Stimulated activated CD8-positive, alpha-beta memory T cell treated with anti-CD3 and anti-CD28 coated beads, Interleukin-15, amount 100 ng/mL, for 4 hours (primary cell): Measurements from ENCODE around the gene DGCR2.
"Not testable (repeated sequence)": the region's sequence is repeated elsewhere in the genome, so short reads cannot be mapped to it uniquely, and the experiment has no call there.

Experiments
- DNase-seq, 2 donors: peaks; one replicate each; pipeline ENCODE4 v3.0.0-alpha.2; 2020; ENCODE audit warnings: low read depth in 2 of 2

DGCR2 gene

DNA sequence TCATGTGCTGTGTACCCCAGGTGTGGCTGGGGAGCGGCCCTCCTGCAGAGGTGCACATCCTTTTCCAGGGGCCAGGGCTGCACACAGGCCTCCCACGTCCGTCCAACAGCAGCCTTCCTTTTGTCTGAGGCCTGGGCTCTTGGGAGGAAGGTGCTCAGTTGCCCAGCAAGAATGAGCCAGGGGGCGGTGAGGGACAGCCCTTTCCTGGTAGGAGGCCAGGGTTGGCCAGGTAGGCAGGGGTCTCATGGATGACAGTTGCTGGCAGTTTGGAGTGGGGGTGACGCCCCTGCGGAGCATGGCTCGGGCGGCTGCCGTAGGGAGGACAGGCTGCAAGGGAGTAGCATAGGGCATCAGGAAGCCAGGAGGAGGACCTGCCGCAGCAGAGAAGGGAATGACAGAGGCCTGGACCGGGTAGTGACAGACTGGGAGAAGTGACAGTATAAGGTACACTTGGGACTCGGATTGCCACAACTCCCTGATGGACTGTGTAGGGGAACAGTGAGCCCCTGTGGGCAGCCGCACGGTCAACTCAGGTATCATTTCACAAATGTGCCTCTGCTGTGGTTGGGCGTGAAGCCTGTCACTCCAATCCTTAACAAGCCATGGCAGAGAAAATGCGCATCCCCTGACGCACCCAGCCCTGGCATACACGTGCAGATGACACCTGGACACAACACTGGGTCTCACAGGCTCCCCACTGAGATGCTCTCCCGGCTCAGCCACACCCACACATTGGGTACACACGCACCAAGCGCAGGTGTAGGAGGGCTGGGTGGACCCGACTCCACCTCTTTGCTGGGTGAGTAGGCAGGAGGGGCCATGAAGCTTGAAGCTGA is 79.7 kb downstream of the DGCR2 start:
- no peak for DNase-seq

DNA sequence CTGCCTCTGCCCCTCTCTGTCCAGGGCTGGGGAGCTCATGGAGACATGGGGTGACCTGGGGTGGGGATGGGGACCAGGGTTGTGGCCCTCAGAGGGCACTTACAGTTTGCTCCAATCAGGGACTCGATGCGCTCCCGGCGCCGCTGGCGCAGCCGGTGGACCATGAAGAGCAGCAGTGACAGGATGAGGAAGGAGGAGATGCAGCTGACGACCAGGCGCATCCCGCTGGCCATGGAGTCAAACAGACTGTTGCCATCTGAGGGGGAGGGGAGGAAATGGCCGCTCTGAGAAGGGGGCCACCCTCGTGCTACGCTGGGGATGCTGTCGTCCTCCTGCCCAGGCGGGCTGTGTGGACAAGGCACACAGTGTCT is 80.5 kb downstream of the DGCR2 start:
- DNase-seq, result no peak

DNA sequence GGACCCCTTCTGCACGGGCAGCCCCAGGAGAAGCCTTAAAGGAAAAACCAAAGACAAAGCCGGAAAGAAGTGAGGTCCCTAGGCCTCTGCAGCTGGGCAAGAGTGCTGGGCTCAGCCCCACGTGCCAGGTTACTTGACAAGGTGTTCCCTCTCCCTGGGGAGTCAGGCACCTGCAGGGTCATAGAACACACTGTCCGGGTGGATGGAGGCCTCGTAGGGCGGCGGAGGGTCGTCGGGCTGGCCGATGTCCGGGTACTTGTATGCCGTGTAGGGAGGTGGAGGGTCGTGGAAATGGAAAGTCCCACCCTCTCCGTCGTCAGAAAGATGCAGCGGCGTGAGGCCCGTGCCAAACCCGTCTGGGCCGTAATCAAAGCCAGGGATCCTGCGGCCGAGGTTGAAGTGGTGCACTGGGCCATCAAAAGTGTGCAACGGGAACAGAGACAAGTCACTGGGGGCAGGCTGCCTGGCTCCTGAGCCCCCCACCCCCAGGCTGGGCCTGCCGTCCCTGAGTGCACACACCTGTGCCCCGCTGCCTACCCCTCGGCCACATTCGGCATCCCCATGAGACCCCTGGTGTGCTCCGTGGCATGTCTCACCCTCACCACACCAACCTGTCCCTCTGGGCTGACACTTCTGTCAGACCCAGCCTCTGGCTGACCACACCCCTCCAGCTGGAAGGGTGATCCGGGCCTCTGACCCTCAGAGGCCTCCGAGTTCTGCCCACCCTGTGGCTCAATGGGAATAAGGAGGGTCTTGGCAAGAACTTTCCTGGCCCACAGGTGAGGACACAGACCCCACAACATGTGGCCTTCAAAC is 81.1 kb downstream of the DGCR2 start:
- no peak for DNase-seq

DNA sequence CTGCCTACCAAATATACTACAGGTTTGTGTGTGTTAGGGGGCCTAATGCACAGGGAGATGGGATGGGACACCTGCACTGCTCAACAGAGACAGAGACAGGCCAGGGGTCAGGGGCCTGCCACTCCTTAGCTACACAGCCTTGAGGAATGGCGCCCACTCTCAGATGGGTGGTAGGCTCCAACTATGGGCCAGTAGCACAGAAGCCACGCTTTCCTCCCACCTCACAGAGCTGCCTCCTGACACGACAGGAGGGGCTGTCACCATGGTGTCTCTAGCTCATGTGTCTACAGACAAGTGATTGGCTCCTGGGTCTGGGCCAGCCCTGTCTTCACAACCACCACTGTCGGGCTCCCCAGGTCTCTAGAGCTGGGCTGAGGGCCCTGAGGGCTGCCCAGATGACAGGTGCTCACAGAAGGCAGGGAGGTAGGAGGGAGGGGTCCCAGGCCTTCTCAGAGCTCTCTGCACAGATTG is 81.8 kb downstream of the DGCR2 start:
- no peak for DNase-seq

DNA sequence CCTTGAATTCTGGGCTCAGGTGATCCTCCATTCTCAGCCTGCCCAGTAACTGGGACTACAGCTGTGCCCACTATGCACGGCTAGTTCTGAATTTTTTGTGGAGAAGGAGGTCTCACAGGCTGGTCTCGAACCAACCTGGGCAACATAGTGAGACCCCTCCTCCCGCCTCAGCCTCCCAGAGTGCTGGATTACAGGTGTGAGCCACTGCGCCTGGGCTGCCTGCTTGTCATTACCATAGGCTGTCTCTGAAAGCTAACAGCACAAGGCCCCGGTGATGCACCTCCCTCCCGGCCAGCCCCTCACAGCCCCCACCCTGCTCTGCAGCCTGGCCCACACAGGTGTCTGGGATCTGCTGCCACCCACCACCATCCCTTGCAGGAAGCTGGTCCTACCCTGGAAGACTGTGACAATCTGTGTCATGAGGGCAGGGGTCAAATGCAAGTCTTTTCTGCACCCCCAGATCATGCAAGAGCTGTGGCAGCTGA is 82.4 kb downstream of the DGCR2 start:
- DNase-seq, result no peak

DNA sequence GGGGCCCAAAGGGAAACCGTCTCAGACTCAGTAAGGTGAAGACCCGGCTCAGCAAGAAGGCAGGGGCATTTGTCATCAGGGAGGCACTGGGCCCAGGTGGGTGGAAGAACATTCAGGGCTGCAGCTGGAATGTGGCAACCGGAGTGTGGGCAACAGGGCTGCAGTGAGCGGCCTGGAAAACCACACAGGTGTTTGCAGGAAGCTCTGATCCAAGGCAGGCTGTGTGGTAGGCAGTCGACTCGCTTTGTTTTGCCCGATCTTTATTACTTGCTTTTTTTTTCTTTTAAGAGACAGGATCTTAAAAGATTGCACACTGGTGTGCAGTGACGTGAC is 82.8 kb downstream of the DGCR2 start:
- DNase-seq, result no peak

DNA sequence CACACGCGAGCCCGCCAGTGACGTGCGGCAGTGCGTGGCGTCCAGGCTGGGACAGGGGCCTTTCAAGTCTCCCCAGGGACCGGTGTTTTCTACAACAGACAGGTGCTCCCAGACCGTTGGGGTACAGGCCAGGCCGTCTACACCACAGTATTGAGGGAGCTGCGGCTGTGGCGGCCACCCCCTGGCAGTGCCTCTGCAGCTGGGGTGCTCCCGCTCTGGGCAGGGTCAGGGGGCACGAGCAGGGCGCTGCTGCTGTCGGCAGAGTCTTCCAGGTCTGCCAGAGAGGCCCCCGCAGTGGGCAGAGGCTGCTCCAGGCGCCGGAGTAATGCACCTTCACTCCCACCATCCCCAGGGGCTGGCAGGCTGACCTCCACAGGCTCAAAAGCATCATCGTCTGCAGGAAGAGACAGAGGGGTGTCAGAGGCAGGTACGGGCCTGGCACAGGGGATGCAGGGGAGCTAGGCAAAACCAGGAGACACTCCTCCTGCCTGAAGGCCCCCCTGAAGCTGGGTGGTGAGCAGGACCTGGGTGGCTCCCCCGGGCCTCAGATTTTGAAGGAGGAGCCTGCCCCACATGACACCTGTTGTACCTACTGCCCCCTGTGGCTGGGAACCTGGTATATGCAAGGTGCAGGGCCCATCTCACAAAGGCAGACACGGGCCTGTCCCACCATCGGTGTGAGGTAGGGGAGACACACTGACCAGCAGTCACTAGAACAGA is 83.3 kb downstream of the DGCR2 start:
- no peak for DNase-seq

DNA sequence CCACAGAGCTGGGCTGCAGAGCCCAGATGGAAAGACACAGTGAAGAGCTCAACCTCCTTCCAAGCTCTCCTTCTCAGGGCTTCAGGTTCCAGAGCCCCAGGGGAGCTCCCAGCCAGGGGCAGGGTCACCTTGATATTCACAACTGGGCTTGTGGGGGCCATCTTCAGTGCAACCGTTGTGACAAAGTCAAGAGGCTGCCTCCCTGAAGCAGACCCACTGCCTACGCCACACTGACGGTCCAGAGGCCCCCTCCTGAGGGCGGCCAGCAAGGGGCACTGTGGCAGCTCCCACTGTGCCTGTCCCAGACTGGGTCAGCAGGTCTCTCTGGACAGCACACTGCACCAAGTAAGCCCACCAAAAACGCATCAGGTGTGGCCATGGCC is 84.1 kb downstream of the DGCR2 start:
- no peak for DNase-seq

DNA sequence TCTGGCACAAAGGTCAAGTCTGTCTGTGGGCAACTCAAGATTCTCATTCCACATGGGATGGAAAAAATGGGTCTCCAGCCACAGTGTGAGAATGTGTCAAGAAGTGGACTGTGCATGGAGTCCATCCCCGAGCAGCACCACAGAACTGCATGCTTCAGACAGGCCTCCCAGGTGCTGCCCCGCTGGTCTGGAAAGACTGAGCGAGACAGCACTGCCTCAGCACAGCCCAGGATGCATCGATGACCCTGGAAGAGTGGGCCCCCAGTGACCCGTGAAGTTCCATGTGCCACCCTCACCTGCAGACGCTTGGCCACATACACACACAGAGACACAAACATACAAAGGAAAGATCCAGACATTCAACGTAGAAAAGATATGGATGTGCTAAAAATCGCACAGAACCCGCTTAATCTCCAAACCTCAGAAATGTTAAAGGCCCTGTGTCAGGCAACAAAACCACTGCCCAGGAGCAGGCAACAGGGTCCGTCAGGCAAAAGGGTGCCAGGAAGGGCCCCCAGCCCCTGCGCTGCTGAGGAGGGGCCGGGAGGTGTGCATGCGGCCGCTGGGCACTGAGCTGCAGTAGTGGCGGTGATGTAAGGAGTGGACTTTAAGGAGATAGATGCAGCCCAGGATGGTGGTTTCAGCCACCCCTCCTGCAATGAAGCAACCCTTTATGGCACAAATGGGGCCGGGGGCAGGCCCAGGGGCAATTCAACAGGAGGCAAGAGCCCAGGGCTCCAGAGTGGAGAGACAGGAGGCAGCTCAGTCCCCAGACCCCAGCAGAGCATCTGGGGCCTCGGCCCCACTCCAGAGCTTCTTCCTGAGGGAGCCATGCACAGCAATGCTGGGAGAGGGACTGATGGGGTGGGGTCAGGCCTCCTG is 84.7 kb downstream of the DGCR2 start:
- DNase-seq, result no peak

DNA sequence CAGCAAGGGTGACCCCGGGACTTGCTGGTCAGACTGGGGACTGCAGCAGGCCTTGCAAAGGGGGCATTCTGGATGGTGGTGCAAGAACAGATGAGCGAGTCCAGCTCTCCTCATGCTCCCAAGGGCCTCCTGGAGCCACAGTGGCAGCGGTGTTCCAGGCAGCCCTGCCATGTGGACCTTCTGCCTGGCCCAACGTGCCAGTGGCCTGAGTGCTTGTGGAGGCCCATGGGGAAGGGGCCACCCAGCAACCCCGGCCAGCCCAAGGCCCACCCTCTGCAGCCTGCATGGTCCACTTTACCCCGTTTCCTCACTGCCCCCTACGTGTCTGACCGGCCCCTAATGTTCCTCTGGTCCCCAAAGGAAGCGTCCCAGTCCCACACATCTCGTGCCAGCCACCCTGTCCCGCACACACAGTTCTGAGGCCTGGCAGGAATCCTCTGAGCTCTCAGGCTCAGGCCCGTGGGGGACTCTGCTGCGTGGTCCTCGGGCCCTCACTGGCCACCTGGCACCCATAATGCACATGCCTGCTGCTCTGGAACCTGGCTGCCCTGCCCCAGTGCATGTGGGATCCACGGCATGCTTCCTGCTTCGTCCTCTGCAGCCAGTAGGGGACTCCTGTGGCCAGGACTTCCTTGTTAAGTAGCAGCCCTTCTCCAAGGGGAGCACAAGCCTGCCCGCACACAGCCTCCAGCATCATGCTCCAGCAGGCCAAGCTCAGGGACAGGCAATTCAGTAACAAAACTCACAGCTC is 85.5 kb downstream of the DGCR2 start:
- DNase-seq, result no peak

DNA sequence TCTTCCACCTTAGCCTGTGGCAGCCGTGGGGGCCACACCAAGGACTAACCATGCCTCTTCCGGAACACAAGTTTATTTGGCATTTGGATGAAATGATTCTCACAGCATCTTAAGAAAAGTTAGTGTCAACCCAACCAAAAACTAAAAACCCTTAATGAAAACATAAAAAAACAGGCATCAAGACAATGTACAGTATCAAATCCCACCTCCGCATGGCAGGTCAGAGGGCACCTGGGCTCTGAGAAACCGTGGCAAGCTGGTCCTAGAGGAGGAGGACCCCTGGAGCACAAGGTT is 86.0 kb downstream of the DGCR2 start:
- no peak for DNase-seq

DNA sequence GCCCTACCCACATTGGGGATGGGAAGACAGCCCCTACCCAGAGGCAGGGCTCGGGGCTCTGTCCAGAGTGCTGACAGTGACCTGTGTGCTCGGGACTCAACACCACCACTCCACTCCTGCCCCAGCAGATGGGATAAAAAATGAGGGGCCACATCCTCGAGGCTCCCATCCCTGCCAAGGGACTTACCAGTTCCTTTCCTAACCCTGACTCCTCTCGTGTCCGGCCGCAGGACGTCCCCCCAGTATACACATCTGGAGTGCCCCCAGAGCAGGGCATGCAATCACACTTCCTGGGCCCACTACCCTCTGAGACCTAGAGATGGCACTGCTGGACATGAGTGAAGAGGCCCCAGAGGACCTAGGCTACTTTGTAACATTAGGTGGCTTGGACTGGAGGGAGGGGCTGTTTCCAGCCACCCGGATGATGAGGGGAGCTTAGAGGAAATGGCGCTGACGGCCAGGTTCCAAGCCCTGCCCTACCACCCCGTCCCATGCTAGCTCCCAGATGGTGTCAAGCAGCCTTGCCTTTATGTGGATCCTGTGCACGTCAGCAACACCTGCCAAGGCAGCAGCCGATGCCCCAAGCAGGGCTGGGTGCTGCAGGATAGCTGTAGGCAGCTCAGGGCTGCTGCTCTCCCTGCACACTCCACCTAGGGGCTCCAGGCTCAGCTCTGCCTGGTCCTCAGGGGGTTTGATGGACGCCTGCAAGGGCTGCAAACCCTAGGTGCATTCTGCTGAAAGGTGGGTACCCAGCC is 86.6 kb downstream of the DGCR2 start:
- DNase-seq, result no peak

DNA sequence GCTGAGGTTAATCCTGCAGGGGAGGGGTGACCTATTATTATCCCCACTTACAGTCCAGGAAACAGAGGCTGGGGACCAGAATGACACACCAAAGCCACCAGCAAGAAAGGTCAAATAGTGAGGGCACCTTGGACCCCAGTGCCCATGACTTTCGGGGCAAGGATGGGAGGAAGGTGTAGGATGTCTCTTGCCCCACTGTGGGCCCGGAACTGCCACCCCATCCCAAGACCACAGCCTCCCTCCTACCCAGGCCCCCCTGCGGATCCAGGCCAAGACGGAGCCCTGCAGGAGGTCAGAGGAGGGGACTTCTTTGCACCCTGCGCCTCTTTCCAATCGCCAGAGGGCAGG is 87.1 kb downstream of the DGCR2 start:
- DNase-seq, result not testable (repeated sequence)

DNA sequence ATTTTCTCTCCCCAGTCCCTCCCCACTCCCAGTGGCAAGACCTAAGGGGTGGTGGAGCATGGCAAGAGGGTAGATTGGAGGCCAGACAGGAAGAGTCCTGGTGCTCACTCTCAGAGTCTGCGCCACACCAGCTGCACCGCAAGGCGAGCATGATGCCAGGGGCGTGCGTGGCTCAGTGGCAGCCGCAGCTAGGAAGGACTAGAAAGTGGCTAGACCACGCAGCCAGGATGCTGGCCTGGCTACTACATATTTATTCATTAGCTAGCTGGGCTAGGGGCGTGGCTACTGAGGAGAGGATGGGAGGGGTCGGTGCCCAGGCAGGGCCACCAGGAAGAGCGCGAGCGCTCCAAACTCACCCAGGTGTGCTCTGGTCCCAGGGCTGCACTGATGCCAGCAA is 87.5 kb downstream of the DGCR2 start:
- not testable (repeated sequence) for DNase-seq

DNA sequence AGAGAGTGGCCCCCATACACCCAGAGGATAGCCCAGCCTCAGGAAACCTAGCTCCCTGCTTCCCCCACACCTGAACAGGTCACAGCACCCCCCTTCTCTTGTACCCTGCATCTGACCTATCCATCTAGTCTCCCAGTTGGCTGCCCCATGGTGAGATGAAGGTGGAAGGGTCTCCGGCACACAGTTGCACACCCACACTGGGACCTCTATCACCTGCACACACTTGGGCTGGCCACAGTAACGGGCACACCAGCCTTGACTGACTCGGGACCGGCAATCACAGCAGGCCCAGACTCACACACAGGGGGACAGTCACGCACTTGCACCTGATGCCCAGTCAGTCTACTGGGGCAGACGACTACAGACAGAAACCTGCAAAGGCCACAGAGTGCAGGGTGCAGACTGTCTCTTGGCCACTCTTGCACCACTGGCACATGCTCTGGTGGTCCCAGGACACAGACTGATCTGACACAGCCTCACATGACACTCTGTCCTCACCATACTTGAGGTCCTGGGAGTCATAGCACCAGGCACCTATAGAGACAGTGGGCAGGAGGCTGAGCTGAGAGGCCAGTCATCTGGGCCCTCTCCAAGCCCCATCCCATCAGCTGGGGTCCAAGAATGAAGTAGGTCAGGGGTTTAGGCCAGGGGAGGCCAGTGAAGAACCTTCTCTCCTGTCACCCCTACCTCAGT is 88.0 kb downstream of the DGCR2 start:
- not testable (repeated sequence) for DNase-seq

DNA sequence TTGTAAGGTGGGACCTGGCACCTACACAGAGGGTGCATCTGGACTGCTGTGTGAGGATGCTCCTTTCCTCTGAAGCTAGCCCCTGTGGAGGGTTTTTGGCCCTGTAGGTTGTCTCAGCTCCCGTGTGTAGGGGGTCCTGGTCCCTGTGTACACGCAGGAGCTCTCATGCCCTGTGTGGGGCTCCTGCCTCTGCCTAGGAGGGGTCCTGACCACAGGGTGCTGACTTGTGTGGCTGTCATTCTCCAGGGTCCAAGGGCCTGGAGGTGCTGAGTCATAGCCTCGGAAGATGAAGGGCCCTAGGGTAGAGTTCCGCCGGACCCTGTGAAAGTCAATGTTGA is 88.7 kb downstream of the DGCR2 start:
- not testable (repeated sequence) for DNase-seq

DNA sequence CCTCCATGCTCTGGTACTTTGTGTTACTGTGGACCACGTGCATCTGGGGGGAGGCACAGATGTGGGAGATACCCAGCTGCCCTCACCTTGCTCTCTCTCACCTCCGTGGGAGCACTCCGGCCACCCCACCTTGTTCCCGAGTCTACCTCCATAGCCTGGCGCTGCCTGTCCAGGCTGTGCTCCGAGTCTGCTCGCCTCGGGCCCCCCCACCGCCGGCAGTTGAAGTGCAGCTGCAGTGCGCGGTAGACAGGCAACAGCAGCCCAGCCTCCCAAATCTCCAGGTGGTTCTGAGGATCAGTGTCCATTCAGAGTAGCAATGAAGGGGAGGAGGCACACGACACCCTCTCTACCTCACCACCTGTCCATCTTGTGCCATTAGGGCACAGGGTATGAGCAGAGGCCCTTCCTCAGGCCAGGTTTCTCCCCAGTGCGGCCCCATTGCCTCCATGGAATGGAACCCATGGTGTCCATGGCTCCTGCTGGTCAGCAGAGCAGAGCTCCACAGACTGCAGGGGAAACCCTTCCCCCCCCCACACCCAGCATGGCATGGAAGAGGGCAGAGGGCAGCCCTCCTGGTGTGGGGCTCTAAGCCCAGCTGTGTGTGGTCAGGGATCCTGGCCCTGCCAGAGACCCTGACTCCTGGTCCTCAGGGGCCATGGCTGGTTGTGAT is 89.2 kb downstream of the DGCR2 start:
- DNase-seq, result not testable (repeated sequence)

DNA sequence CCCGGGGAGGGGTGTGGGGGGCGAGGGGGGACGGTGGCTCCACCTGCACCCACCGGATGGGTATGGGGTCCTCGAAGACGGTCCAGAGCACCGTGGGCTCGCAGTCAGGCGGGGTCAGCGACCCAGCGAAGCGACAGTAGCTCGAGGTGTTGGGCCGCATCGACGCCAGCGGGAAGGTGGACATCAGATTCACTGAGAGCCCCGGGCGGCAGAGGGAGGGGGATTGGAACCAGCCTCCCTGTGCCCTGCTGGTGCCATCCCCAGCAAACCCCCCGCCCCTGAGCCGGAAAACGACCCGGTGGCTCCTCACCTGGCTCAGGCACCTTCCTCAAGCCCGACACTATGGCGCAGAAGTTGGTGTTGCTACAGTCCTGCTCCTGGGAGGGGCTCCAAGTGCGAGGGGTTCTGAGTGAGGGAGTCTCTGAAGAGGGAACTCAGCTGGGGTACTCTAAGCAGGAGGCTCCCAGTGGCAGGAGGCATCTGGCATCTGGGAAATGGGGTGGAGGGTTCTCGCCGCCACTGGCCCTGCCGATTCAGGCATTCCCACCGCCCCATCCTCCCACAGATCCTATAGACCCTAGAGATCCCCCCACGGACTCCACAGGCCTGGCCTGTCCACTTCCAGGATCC is 89.9 kb downstream of the DGCR2 start:
- DNase-seq, result not testable (repeated sequence)

DNA sequence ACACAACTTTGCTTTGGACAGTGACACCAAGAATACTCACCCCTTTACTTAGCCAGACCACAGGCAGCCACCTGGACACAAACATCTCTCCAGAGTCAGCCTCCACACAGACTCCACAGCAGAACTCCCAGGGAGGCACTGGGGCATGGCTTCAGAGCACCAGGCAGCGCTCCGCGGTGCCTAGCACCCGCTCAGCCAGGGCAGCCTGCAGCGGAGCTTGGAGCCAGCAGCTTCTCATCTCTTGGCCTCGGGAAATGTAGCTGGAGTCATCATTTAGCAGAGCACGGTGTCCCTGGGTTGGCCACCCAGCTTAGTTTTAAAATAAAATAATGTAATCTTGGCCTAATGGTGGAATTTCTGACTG is 91.3 kb downstream of the DGCR2 start:
- DNase-seq, result not testable (repeated sequence)
